ENCODE measurements around the gene PLA2G15. TPM values are rescaled to one million over a fixed set of nuclear protein-coding genes. Genes with fewer than 3 reads are reported as not detected.

The PLA2G15 gene
- total and polyA plus RNA-seq, 2 donors (not counting 1 experiment from before 2014, with no cell fraction given) = 6.1 to 12.5 TPM

- H3K27me3 Mint-ChIP-seq = no peaks in the 10 kb centered on the region
- H3K36me3 ChIP-seq (replicated peaks in 1 of 2; ENCODE audit: control extremely low read depth in 1 of 2, control insufficient read depth in 1 of 2, extremely low read depth in 1 of 2, insufficient read depth in 2 of 2, low read length in 1 of 2) = peaks cover 17 to 29% of the 10 kb centered on the region in 2 experiments
- no peaks in the 10 kb centered on the region for H3K9me3 ChIP-seq (ENCODE audit: control extremely low read depth in 1 of 3, control insufficient read depth in 2 of 3, insufficient read depth in 1 of 3, low read length in 2 of 3)
- ATAC-seq (ENCODE audit: low read depth) (no peak), DNase-seq (no peak)
- POLR2A ChIA-PET = interaction anchor here (0.6 kb wide), 1 partner anchor 13 kb away, joined by 7 read pairs; no protein-coding TSS in a partner anchor
- no peak overlapping the region for H3K4me3 Mint-ChIP-seq
- no peak overlapping the region for H3K4me3 ChIP-seq (ENCODE audit: control extremely low read depth in 1 of 5, extremely low read depth in 1 of 5, insufficient read depth in 1 of 5, low read depth in 2 of 5, low read length in 4 of 5)
- peaks cover 27 to 31% of the 10 kb centered on the region in 2 donors for H3K4me1 ChIP-seq (ENCODE audit: control insufficient read depth in 2 of 2, insufficient read depth in 2 of 2, low read length in 2 of 2)
- H4K20me1 ChIP-seq (ENCODE audit: control insufficient read depth, insufficient read depth, low read length, poor library complexity, severe bottlenecking) = peaks cover 32% of the 10 kb centered on the region
- CTCF ChIA-PET = interaction anchor here (0.6 to 7.1 kb wide), 11 partner anchors 22 to 415 kb away, joined by 3 to 62 read pairs (median 4); partner anchors contain the start of genes NFATC3 and NRN1L
- peaks cover 16% of the 10 kb centered on the region for H3K79me2 ChIP-seq (ENCODE audit: control insufficient read depth, insufficient read depth, low read length)
- H3K4me2 ChIP-seq (replicated peaks; ENCODE audit: low read depth, low read length, poor library complexity, severe bottlenecking) = no peak overlapping the region
- H2AFZ ChIP-seq (ENCODE audit: insufficient read depth, low read depth, low read length, poor library complexity, severe bottlenecking) = no peak overlapping the region
- H3K4me1 Mint-ChIP-seq = peaks cover 44% of the 10 kb centered on the region
- H3K27ac ChIP-seq (ENCODE audit: low read length in 2 of 2) = no peak overlapping the region
- H3K9ac ChIP-seq (ENCODE audit: low read length) = no peak overlapping the region
- intact Hi-C loops (cut with micrococcal nuclease) = no loop called here
- no peaks in the 10 kb centered on the region for H3K9me3 Mint-ChIP-seq (ENCODE audit: insufficient read depth)
- 99% methylated on average over 11 of the region's 12 CpGs for WGBS (ENCODE audit: insufficient coverage)
- no peaks in the 10 kb centered on the region for H3K27me3 ChIP-seq (replicated peaks in 1 of 4; ENCODE audit: control extremely low read depth in 1 of 4, control insufficient read depth in 3 of 4, insufficient read depth in 4 of 4, low read length in 3 of 4)
- no peak for TF ChIP-seq CTCF (IDR thresholded peaks at IDR 0.05)
- H3K27ac Mint-ChIP-seq = no peak overlapping the region
Observed at GRCh38 chr16:68230956-68231355, 14.2 kb upstream of the PLA2G15 start.

- no peak overlapping the region for H3K9ac ChIP-seq (ENCODE audit: low read length)
- POLR2A ChIA-PET = interaction anchor here (0.6 kb wide), 1 partner anchor 12 kb away, joined by 7 read pairs; no protein-coding TSS in a partner anchor
- peaks cover 42% of the 10 kb centered on the region for H3K4me1 Mint-ChIP-seq
- no peak overlapping the region for H3K4me3 ChIP-seq (ENCODE audit: control extremely low read depth in 1 of 5, extremely low read depth in 1 of 5, insufficient read depth in 1 of 5, low read depth in 2 of 5, low read length in 4 of 5)
- TF ChIP-seq EZH2 (IDR thresholded peaks at IDR 0.05; ENCODE audit: borderline replicate concordance, insufficient read depth, low read depth, low read length, poor library complexity, severe bottlenecking) = no peak
- DNase-seq (no peak), ATAC-seq (ENCODE audit: low read depth) (no peak)
- H3K27ac Mint-ChIP-seq = no peak overlapping the region
- 96% methylated on average over 24 of the region's 26 CpGs for WGBS (ENCODE audit: insufficient coverage)
- peaks cover 16% of the 10 kb centered on the region for H3K79me2 ChIP-seq (ENCODE audit: control insufficient read depth, insufficient read depth, low read length)
- no peak overlapping the region for H3K4me3 Mint-ChIP-seq
- no peaks in the 10 kb centered on the region for H3K9me3 Mint-ChIP-seq (ENCODE audit: insufficient read depth)
- H3K4me1 ChIP-seq (ENCODE audit: control insufficient read depth in 2 of 2, insufficient read depth in 2 of 2, low read length in 2 of 2) = peaks cover 26 to 30% of the 10 kb centered on the region in 2 donors
- H3K9me3 ChIP-seq (ENCODE audit: control extremely low read depth in 1 of 3, control insufficient read depth in 2 of 3, insufficient read depth in 1 of 3, low read length in 2 of 3) = no peaks in the 10 kb centered on the region
- H3K27me3 Mint-ChIP-seq = no peaks in the 10 kb centered on the region
- H4K20me1 ChIP-seq (ENCODE audit: control insufficient read depth, insufficient read depth, low read length, poor library complexity, severe bottlenecking) = peaks cover 32% of the 10 kb centered on the region
- H2AFZ ChIP-seq (ENCODE audit: insufficient read depth, low read depth, low read length, poor library complexity, severe bottlenecking) = no peak overlapping the region
- no peaks in the 10 kb centered on the region for H3K27me3 ChIP-seq (replicated peaks in 1 of 4; ENCODE audit: control extremely low read depth in 1 of 4, control insufficient read depth in 3 of 4, insufficient read depth in 4 of 4, low read length in 3 of 4)
- H3K36me3 ChIP-seq (replicated peaks in 1 of 2; ENCODE audit: control extremely low read depth in 1 of 2, control insufficient read depth in 1 of 2, extremely low read depth in 1 of 2, insufficient read depth in 2 of 2, low read length in 1 of 2) = peaks cover 12 to 23% of the 10 kb centered on the region in 2 experiments
- CTCF ChIA-PET = interaction anchor here (0.6 to 7.1 kb wide), 5 partner anchors 30 to 416 kb away, joined by 3 to 62 read pairs (median 9); partner anchors contain the start of genes NFATC3 and NRN1L
- intact Hi-C loops (cut with micrococcal nuclease) = no loop called here
- H3K4me2 ChIP-seq (replicated peaks; ENCODE audit: low read depth, low read length, poor library complexity, severe bottlenecking) = no peak overlapping the region
- no peak overlapping the region for H3K27ac ChIP-seq (ENCODE audit: low read length in 2 of 2)
Observed at GRCh38 chr16:68231384-68232136, 13.6 kb upstream of the PLA2G15 start.

All from B cell (primary cell).